Astrocyte (in vitro differentiated cells and primary cell): Measurements from ENCODE around the gene HPN. TPM values are rescaled to one million over a fixed set of nuclear protein-coding genes. Genes with fewer than 3 reads are reported as not detected.

Source experiments
- DNase-seq: peaks from one replicate; pipeline ENCODE4 v3.0.0-alpha.2; 2010; ENCODE audit warnings: low read depth
- FAIRE-seq: peaks from 2 replicates; lab custom pipeline; 2011; peaks lifted over from hg19 to GRCh38; lab: Jason Lieb, UNC
- H2AFZ ChIP-seq: 2 replicates; pipeline ENCODE4 v1.6.0; 2012; ENCODE audit warnings: low read depth, low read length, inconsistent platforms
- H3K27ac ChIP-seq: 2 replicates; pipeline ENCODE4 v1.5.1; 2011; ENCODE audit warnings: low read depth, low read length, inconsistent platforms
- H3K27me3 ChIP-seq: 2 replicates; pipeline ENCODE4 v1.6.0; 2011; ENCODE audit warnings: low read length, inconsistent platforms; ENCODE audit not compliant: insufficient read depth
- H3K36me3 ChIP-seq: 2 replicates; pipeline ENCODE4 v1.5.1; 2011; ENCODE audit warnings: low read length, inconsistent platforms; ENCODE audit not compliant: insufficient read depth
- H3K4me1 ChIP-seq: 2 replicates; pipeline ENCODE4 v1.5.1; 2011; ENCODE audit warnings: low read length, inconsistent platforms; ENCODE audit not compliant: insufficient read depth
- H3K4me2 ChIP-seq: 2 replicates; pipeline ENCODE4 v1.6.0; 2012; ENCODE audit warnings: low read length, inconsistent platforms
- H3K4me3 ChIP-seq: 2 replicates; pipeline ENCODE4 v1.5.1; 2011; ENCODE audit warnings: low read depth, mild to moderate bottlenecking, low read length, inconsistent platforms; ENCODE audit not compliant: insufficient read depth
- H3K79me2 ChIP-seq: 2 replicates; pipeline ENCODE4 v1.6.0; 2012; ENCODE audit warnings: mild to moderate bottlenecking, low read length, inconsistent platforms; ENCODE audit not compliant: insufficient read depth
- H3K9ac ChIP-seq: 2 replicates; pipeline ENCODE4 v1.6.0; 2012; ENCODE audit warnings: mild to moderate bottlenecking, low read length, inconsistent platforms
- H3K9me3 ChIP-seq: 2 replicates; pipeline ENCODE4 v1.5.1; 2012; ENCODE audit warnings: low read depth, mild to moderate bottlenecking, low read length, inconsistent platforms; ENCODE audit not compliant: insufficient read depth
- H4K20me1 ChIP-seq: 2 replicates; pipeline ENCODE4 v1.6.0; 2012; ENCODE audit warnings: low read length, inconsistent platforms; ENCODE audit not compliant: insufficient read depth
- H3K27ac Mint-ChIP-seq: one replicate; pipeline ENCODE4 v1.8.0; 2021; ENCODE audit warnings: mild to moderate bottlenecking, mixed read lengths; ENCODE audit not compliant: unreplicated experiment
- H3K27me3 Mint-ChIP-seq: one replicate; pipeline ENCODE4 v1.8.0; 2021; ENCODE audit warnings: low read depth, mixed read lengths; ENCODE audit not compliant: unreplicated experiment
- H3K36me3 Mint-ChIP-seq: one replicate; pipeline ENCODE4 v1.8.0; 2021; ENCODE audit warnings: low read depth, mixed read lengths; ENCODE audit not compliant: unreplicated experiment
- H3K4me1 Mint-ChIP-seq: one replicate; pipeline ENCODE4 v1.8.0; 2021; ENCODE audit warnings: low read depth, mixed read lengths; ENCODE audit not compliant: unreplicated experiment
- H3K4me3 Mint-ChIP-seq: one replicate; pipeline ENCODE4 v1.8.0; 2021; ENCODE audit warnings: mild to moderate bottlenecking, moderate library complexity, mixed read lengths; ENCODE audit not compliant: unreplicated experiment
- H3K9me3 Mint-ChIP-seq: one replicate; pipeline ENCODE4 v1.8.0; 2021; ENCODE audit warnings: mild to moderate bottlenecking, mixed read lengths; ENCODE audit not compliant: unreplicated experiment
- EZH2 ChIP-seq: IDR thresholded peaks from 2 replicates; pipeline ENCODE4 v1.6.1; 2012; ENCODE audit warnings: mild to moderate bottlenecking, low read length, inconsistent platforms; ENCODE audit not compliant: insufficient read depth
- total RNA-seq: library from RNA; stranded (reverse); gene quantifications from 2 replicates; pipeline ENCODE4 v1.2.1, GENCODE V29; 2021
- TF ChIP-seq, protein P1 (sequence below): IDR thresholded peaks from 2 replicates; pipeline ENCODE4 v1.5.1; 2011; ENCODE audit warnings: low read depth, mild to moderate bottlenecking, inconsistent platforms, low read length, moderate library complexity; ENCODE audit not compliant: insufficient read depth

The HPN gene
- total RNA-seq, 1 donor from 2014 or later = 0.73 TPM

DNA sequence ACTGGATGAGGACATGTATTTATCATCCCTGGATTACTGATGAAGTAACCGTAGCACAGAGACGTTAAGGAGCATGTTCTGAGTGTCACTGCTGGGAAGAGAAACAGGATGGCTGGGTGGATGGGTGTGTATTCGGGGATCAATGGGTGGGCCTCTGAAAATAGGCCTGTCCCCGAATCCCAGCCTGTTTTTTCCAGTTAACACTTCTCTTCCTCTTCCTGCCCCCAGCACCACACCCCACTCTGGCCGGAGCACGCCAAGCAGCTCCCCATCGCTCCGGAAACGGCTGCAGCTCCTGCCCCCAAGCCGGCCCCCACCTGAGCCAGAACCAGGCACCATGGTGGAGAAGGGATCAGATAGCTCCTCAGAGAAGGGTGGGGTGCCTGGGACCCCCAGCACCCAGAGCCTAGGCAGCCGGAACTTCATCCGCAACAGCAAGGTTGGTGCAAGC, 32.6 kb upstream of the HPN start:
- H3K4me1 Mint-ChIP-seq = peaks cover 5% of the 10 kb centered on the region
- H3K4me3 ChIP-seq = no peak overlapping the region
- H3K79me2 ChIP-seq = peaks cover 39% of the 10 kb centered on the region
- TF ChIP-seq, protein P1, sequence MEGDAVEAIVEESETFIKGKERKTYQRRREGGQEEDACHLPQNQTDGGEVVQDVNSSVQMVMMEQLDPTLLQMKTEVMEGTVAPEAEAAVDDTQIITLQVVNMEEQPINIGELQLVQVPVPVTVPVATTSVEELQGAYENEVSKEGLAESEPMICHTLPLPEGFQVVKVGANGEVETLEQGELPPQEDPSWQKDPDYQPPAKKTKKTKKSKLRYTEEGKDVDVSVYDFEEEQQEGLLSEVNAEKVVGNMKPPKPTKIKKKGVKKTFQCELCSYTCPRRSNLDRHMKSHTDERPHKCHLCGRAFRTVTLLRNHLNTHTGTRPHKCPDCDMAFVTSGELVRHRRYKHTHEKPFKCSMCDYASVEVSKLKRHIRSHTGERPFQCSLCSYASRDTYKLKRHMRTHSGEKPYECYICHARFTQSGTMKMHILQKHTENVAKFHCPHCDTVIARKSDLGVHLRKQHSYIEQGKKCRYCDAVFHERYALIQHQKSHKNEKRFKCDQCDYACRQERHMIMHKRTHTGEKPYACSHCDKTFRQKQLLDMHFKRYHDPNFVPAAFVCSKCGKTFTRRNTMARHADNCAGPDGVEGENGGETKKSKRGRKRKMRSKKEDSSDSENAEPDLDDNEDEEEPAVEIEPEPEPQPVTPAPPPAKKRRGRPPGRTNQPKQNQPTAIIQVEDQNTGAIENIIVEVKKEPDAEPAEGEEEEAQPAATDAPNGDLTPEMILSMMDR = no peak
- TF ChIP-seq EZH2 = no peak
- no peak overlapping the region for H3K27ac ChIP-seq
- peaks cover 15% of the 10 kb centered on the region for H3K4me1 ChIP-seq
- no peak overlapping the region for H3K9ac ChIP-seq
- peaks cover 2% of the 10 kb centered on the region for H3K9me3 ChIP-seq
- no peaks in the 10 kb centered on the region for H3K27me3 Mint-ChIP-seq
- peaks cover 65% of the 10 kb centered on the region for H4K20me1 ChIP-seq
- H3K36me3 Mint-ChIP-seq = peaks cover 26% of the 10 kb centered on the region
- no peaks in the 10 kb centered on the region for H3K27me3 ChIP-seq
- peaks cover 3% of the 10 kb centered on the region for H3K9me3 Mint-ChIP-seq
- no peak overlapping the region for H2AFZ ChIP-seq
- H3K36me3 ChIP-seq = peaks cover 8% of the 10 kb centered on the region
- no peak overlapping the region for H3K27ac Mint-ChIP-seq
- no peak for FAIRE-seq
- H3K4me2 ChIP-seq = no peak overlapping the region
- no peak overlapping the region for H3K4me3 Mint-ChIP-seq
- no peak for DNase-seq

DNA sequence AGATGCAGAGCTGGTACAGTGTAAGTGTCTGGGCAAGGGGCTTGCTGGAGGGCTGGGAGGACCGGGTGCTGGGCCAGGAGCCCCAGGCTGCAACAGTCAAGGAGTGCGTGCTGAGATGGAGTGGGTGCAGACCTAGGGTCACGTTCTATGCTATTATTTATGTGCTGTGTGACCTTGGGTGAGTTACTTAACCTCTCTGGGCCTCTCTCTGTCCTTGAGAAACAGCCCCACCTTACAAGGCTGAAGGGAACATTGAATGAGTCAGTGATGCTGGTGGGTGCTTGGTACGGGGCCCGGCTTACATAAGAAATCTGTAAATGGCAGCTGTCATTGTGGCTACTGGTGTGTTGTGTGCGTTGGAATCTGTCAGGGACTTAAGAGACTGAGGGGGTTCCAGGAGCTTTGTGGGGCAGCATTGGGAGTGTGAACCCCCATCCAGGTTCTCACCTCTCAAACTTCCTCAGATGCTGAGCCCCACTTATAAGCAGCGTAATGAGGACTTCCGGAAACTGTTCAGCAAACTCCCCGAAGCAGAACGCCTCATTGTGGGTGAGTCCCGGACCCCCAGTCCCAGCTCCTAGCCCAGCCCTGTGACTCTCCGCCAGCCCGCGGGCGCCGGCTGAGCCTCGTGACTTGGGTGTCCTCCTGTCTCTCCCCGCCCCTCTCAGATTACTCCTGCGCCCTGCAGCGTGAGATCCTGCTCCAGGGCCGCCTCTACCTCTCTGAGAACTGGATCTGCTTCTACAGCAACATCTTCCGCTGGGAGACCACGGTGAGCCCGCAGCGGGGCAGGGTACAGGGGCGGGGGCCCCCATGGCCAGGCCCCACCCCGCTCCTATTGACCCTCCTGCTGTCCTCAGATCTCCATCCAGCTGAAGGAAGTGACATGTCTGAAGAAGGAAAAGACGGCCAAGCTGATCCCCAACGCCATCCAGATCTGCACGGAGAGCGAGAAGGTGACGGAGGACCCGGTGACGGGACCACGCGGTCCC, 31.8 kb upstream of the HPN start:
- Histone ChIP-seq H2AFZ (no peak overlapping the region), H3K4me2 (no peak overlapping the region), H3K79me2 (peaks cover 31% of the 10 kb centered on the region), H3K9me3 (peaks cover 2% of the 10 kb centered on the region), H4K20me1 (peaks cover 58% of the 10 kb centered on the region), H3K27ac (no peak overlapping the region), H3K36me3 (peaks cover 12% of the 10 kb centered on the region), H3K9ac (no peak overlapping the region), H3K4me3 (no peak overlapping the region), H3K4me1 (peaks cover 15% of the 10 kb centered on the region), H3K27me3 (no peaks in the 10 kb centered on the region)
- Mint-ChIP-seq H3K27me3 (no peaks in the 10 kb centered on the region), H3K36me3 (peaks cover 32% of the 10 kb centered on the region), H3K9me3 (peaks cover 3% of the 10 kb centered on the region), H3K4me1 (no peaks in the 10 kb centered on the region), H3K27ac (no peak overlapping the region), H3K4me3 (no peak overlapping the region)
- FAIRE-seq (no peak), DNase-seq (no peak)
- no peak for TF ChIP-seq EZH2
- TF ChIP-seq, protein P1 = no peak
